Nucleus accumbens (tissue), 56 donors: ENCODE data around the gene DLST.

ENCODE experiments used
- DNase-seq, 56 donors: peaks; one replicate each; lab custom pipeline; 2025; lab: John Stamatoyannopoulos, UW

Gene DLST

GRCh38 chr14:74949859-74950573, 68.3 kb downstream of the DLST start:
- DNase-seq, result no peak

GRCh38 chr14:74950795-74951442, 69.2 kb downstream of the DLST start:
- DNase-seq, result no peak

DNA sequence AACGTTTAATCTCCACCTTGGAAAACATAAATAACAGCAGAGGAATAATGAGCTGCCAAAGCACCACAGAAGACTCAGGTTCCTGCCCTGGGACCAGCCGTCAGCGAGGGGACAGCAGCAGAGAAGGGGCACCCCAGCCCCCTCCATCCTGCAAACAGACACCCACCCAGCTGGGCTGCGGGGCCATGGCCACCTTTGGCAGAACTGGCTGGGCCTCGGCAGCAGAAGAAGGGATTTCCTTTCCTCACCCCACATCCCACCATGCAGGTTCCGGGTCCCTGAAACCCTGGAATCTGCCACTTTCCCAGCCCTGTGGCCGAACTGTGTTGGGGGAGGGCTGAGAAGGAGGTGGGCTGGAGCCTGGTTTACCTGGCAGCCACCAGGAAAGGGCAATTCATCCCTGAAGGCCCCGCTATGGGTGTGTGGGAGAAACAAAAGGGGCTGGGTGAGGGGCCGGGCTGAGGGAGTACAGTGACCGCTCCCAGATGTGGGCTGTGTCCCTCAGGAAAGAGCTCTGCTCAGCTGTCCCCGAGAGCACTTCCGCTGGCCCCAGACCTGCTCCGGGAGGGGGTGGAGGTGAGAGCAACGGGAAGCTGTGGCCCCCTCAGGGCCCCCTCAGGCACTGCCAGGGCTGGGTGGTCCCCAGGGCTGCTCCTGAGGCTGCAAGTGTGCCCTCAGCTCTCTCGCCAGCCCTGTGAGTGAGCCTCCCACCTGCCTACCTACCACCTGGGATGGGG, 69.9 kb downstream of the DLST start:
- no peak for DNase-seq

- DNase-seq, result no peak
Measured at GRCh38 chr14:74952180-74952665, 70.5 kb downstream of the DLST start.

GRCh38 chr14:74952697-74953484, 71.2 kb downstream of the DLST start:
- DNase-seq, result no peak
